Measurements from ENCODE around the gene SRCAP.
A peak's percentile ranks its signal among the peaks of the same experiment; 100 is the strongest.

The SRCAP gene

DNA sequence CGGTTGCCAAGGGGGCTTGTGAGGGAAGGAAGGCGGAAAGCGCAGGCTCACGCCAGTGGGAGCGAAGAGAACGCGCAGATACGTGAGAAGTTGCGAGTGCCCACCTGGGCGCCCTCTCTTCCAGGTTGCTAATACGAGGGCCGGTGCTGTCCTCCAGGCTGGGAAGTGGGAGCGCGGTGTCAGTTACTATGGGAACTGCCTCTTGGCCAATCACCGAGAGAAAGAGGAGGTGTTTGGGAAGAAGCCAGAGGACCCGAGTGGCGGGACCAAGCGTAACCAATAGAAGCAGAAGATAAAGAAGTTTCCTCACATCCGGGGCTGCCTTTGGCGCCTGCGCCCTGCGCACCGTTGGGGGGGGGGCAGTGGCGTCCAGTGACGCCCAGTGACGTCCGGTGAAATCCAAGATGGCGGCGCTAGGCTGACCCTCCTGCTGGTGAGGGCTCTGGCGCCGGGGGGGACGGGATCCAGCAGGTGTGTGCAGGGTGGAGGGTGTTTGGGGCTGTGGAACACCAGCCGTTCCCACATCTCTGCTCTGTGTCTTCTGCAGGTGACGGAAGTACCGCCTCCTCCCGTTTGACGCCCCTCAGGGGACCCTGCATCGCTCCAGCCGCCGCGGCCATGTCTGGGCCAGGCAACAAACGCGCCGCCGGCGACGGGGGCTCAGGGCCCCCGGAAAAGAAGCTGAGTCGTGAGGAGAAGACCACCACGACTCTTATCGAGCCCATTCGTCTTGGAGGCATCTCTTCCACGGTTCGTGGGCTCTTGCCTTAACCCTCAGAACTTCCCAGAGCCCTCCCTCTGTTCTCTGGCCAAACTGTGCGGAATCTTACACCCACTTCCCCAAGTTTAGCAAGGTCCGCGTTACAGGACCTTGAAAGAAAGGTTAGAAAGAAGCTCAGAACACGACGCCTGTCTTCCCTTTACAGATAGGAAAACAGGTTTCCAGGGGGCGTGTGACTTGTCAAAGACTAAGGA is 63.2 kb downstream of the SRCAP start, which contains the start of the genes CFAP119 and RNF40 (continued):
- TF ChIP-seq, protein P1, sequence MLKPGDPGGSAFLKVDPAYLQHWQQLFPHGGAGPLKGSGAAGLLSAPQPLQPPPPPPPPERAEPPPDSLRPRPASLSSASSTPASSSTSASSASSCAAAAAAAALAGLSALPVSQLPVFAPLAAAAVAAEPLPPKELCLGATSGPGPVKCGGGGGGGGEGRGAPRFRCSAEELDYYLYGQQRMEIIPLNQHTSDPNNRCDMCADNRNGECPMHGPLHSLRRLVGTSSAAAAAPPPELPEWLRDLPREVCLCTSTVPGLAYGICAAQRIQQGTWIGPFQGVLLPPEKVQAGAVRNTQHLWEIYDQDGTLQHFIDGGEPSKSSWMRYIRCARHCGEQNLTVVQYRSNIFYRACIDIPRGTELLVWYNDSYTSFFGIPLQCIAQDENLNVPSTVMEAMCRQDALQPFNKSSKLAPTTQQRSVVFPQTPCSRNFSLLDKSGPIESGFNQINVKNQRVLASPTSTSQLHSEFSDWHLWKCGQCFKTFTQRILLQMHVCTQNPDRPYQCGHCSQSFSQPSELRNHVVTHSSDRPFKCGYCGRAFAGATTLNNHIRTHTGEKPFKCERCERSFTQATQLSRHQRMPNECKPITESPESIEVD (tag by site-specific recombination; IDR thresholded peaks at IDR 0.05): no peak
- TF ChIP-seq ZNF274 (IDR thresholded peaks at IDR 0.05; ENCODE audit: low read length) (no peak), ZNF274 (tag by site-specific recombination; IDR thresholded peaks at IDR 0.05; ENCODE audit: borderline replicate concordance) (no peak), ZNF521 (tag by site-specific recombination; IDR thresholded peaks at IDR 0.05) (no peak), ZNF239 (tag by site-specific recombination; IDR thresholded peaks at IDR 0.05) (no peak), ZNF391 (tag by site-specific recombination; IDR thresholded peaks at IDR 0.05; ENCODE audit: borderline replicate concordance, low read depth) (peak; percentile 65; the same call in 1 of the 2 replicates), ZNF529 (tag by site-specific recombination; IDR thresholded peaks at IDR 0.05; ENCODE audit: insufficient replicate concordance) (no peak), KLF1 (tag by site-specific recombination; IDR thresholded peaks at IDR 0.05) (no peak), ZNF311 (tag by site-specific recombination; IDR thresholded peaks at IDR 0.05; ENCODE audit: borderline replicate concordance) (no peak), REPIN1 (tag by site-specific recombination; IDR thresholded peaks at IDR 0.05; ENCODE audit: low read depth) (no peak), ZIC2 (tag by site-specific recombination; IDR thresholded peaks at IDR 0.05) (peak; percentile 51), ZNF362 (tag by site-specific recombination; IDR thresholded peaks at IDR 0.05) (no peak), BCL11B (tag by site-specific recombination; IDR thresholded peaks at IDR 0.05; ENCODE audit: low read depth) (no peak), ZNF37A (tag by site-specific recombination; IDR thresholded peaks at IDR 0.05) (no peak), ZNF335 (tag by site-specific recombination; conservative IDR thresholded peaks at IDR 0.05) (peak; percentile 96), ZNF660 (tag by site-specific recombination; IDR thresholded peaks at IDR 0.05) (no peak), ZNF19 (tag by site-specific recombination; IDR thresholded peaks at IDR 0.05; ENCODE audit: low read depth) (no peak), ZNF629 (tag by site-specific recombination; IDR thresholded peaks at IDR 0.05) (peak; percentile 95), ZBTB21 (tag by site-specific recombination; IDR thresholded peaks at IDR 0.05) (peak; percentile 90)
- TF ChIP-seq, protein P2, sequence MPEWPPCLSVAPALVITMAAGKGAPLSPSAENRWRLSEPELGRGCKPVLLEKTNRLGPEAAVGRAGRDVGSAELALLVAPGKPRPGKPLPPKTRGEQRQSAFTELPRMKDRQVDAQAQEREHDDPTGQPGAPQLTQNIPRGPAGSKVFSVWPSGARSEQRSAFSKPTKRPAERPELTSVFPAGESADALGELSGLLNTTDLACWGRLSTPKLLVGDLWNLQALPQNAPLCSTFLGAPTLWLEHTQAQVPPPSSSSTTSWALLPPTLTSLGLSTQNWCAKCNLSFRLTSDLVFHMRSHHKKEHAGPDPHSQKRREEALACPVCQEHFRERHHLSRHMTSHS (tag by site-specific recombination; IDR thresholded peaks at IDR 0.05): no peak
- TF ChIP-seq, protein P3, sequence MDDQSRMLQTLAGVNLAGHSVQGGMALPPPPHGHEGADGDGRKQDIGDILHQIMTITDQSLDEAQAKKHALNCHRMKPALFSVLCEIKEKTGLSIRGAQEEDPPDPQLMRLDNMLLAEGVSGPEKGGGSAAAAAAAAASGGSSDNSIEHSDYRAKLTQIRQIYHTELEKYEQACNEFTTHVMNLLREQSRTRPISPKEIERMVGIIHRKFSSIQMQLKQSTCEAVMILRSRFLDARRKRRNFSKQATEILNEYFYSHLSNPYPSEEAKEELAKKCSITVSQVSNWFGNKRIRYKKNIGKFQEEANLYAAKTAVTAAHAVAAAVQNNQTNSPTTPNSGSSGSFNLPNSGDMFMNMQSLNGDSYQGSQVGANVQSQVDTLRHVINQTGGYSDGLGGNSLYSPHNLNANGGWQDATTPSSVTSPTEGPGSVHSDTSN (CRISPR knock-in tag; IDR thresholded peaks at IDR 0.05): peak; percentile 20

Measured in HEK293 (cell line).